NCI-H82 (cell line): ENCODE results near the gene PRDM15.
A peak's percentile ranks its signal among the peaks of the same experiment; 100 is the strongest.

ENCODE experiments used
- DNase-seq: peaks from one replicate; lab custom pipeline; 2025; lab: John Stamatoyannopoulos, UW

The PRDM15 gene

GRCh38 chr21:41824466-41825207 is 54.5 kb downstream of the PRDM15 start:
- DNase-seq: no peak

- DNase-seq: no peak
These were observed 55.2 kb downstream of the PRDM15 start for GRCh38 chr21:41823906-41824305.

GRCh38 chr21:41823166-41823565 is 56.0 kb downstream of the PRDM15 start:
- no peak for DNase-seq

GRCh38 chr21:41821756-41822431 is 57.2 kb downstream of the PRDM15 start:
- no peak for DNase-seq

GRCh38 chr21:41821081-41821755 is 57.9 kb downstream of the PRDM15 start:
- DNase-seq: no peak

GRCh38 chr21:41820384-41821080 is 58.6 kb downstream of the PRDM15 start:
- no peak for DNase-seq

GRCh38 chr21:41819856-41820281 is 59.3 kb downstream of the PRDM15 start:
- DNase-seq: no peak

- DNase-seq: no peak
These were observed 59.8 kb downstream of the PRDM15 start for GRCh38 chr21:41819236-41819855.

- DNase-seq: peak; percentile 15
These were observed 61.0 kb downstream of the PRDM15 start for GRCh38 chr21:41817877-41818855.

GRCh38 chr21:41817228-41817627 is 61.9 kb downstream of the PRDM15 start:
- peak; percentile 71 for DNase-seq

- peak; percentile 66 for DNase-seq
These were observed 62.5 kb downstream of the PRDM15 start for GRCh38 chr21:41816583-41817165.

- no peak for DNase-seq
These were observed 63.2 kb downstream of the PRDM15 start for GRCh38 chr21:41815652-41816582.

- no peak for DNase-seq
These were observed 65.9 kb downstream of the PRDM15 start for GRCh38 chr21:41813226-41813625.

GRCh38 chr21:41812679-41813078 is 66.5 kb downstream of the PRDM15 start:
- no peak for DNase-seq

GRCh38 chr21:41810597-41810932 is 68.6 kb downstream of the PRDM15 start:
- no peak for DNase-seq

- no peak for DNase-seq
These were observed 69.1 kb downstream of the PRDM15 start for GRCh38 chr21:41809891-41810596.

- no peak for DNase-seq
These were observed 70.3 kb downstream of the PRDM15 start for GRCh38 chr21:41808846-41809245.

GRCh38 chr21:41808094-41808493 is 71.0 kb downstream of the PRDM15 start:
- DNase-seq: no peak

- DNase-seq: no peak
These were observed 72.4 kb downstream of the PRDM15 start for GRCh38 chr21:41806773-41807172.
